H1 (cell line): ENCODE results near the gene SBNO2.

Experiments used
- CTCF ChIP-seq, 3 experiments: IDR thresholded peaks; 1 replicate in 2 of 3; 2 replicates in 1 of 3; pipeline versions ENCODE4 v1.5.1 to v1.6.1; 2011; ENCODE audit warnings: low read length in 3 of 3, mild to moderate bottlenecking in 3 of 3, inconsistent platforms in 2 of 3, low read depth in 1 of 3, moderate library complexity in 1 of 3; ENCODE audit not compliant: insufficient read depth in 1 of 3; ENCODE audit errors: control extremely low read depth in 1 of 3
- EGR1 ChIP-seq: IDR thresholded peaks from 2 replicates; pipeline ENCODE4 v1.6.1; 2011; ENCODE audit warnings: low read depth, low read length, borderline replicate concordance

DNA sequence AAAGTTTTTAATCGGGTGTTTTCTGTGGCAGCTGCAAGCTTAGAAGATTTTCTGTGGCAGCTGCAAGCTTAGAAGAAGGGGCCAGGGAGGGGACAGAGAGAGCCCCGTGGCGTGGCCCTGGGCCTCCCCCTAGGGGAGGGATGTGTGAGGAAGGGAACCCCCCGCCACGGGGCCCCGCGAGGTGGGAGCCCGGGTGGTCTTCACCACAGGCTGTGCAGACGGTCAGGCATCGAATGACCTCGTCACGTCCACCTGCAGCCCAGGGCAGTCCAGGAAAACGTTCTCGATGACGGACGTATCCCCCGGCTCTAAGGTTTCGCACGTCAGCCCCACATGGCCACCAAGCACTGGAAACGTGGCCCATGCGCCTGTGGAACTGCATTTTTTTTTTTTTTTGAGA lies 87.5 kb downstream of the SBNO2 start:
- no peak for TF ChIP-seq EGR1
- no peak for TF ChIP-seq CTCF (IDR thresholded peaks at IDR 0.05; ENCODE audit: control extremely low read depth in 1 of 3, insufficient read depth in 1 of 3, low read depth in 1 of 3, low read length in 3 of 3)
